Left renal pelvis (tissue), 4 donors: Measurements from ENCODE around the gene SLC12A4. TPM values are rescaled to one million over a fixed set of nuclear protein-coding genes. Genes with fewer than 3 reads are reported as not detected.
"Not testable (repeated sequence)": the region's sequence is repeated elsewhere in the genome, so short reads cannot be mapped to it uniquely, and the experiment has no call there.

Source experiments
- DNase-seq, 4 donors: peaks; one replicate each; pipeline ENCODE4 v3.0.0-alpha.2; 2013; ENCODE audit warnings: low read depth in 4 of 4, low spot score in 3 of 4
- polyA plus RNA-seq, 4 donors: library from polyadenylated mRNA; unstranded; fragments of 120-200 nt; gene quantifications; one replicate each; pipeline ENCODE4 v1.2.1, GENCODE V29; 2013; ENCODE audit not compliant: insufficient read length in 4 of 4

Gene SLC12A4
- polyA plus RNA-seq, 4 donors: 32.7 to 61.6 (median 38.5) TPM

- DNase-seq: no peak
These were observed 37.7 kb downstream of the SLC12A4 start for GRCh38 chr16:67930678-67931211.

GRCh38 chr16:67930191-67930590, 38.2 kb downstream of the SLC12A4 start:
- no peak for DNase-seq

GRCh38 chr16:67928561-67929364, 39.7 kb downstream of the SLC12A4 start:
- peak in 2 of 4 donors; percentile 39 for DNase-seq

GRCh38 chr16:67928147-67928546, 40.3 kb downstream of the SLC12A4 start:
- no peak for DNase-seq

GRCh38 chr16:67927131-67927941, 41.1 kb downstream of the SLC12A4 start:
- DNase-seq: no peak

GRCh38 chr16:67926181-67926750, 42.2 kb downstream of the SLC12A4 start:
- no peak for DNase-seq

GRCh38 chr16:67924140-67924906, 44.1 kb downstream of the SLC12A4 start:
- no peak for DNase-seq

- no peak for DNase-seq
These were observed 44.9 kb downstream of the SLC12A4 start for GRCh38 chr16:67923414-67924116.

- no peak for DNase-seq
These were observed 45.7 kb downstream of the SLC12A4 start for GRCh38 chr16:67922740-67923139.

GRCh38 chr16:67922221-67922620, 46.2 kb downstream of the SLC12A4 start:
- DNase-seq: no peak

GRCh38 chr16:67919622-67920221, 48.7 kb downstream of the SLC12A4 start:
- DNase-seq: no peak

GRCh38 chr16:67917852-67918236, 50.6 kb downstream of the SLC12A4 start:
- DNase-seq: no peak

GRCh38 chr16:67917140-67917851, 51.1 kb downstream of the SLC12A4 start:
- no peak for DNase-seq

GRCh38 chr16:67915831-67916723, 52.4 kb downstream of the SLC12A4 start:
- DNase-seq: no peak

- not testable (repeated sequence) for DNase-seq
These were observed 53.0 kb downstream of the SLC12A4 start for GRCh38 chr16:67915496-67915769.

- no peak for DNase-seq
These were observed 53.5 kb downstream of the SLC12A4 start for GRCh38 chr16:67914758-67915495.

- DNase-seq: no peak
These were observed 58.3 kb downstream of the SLC12A4 start for GRCh38 chr16:67910158-67910557.
